NCI-H446 (cell line): ENCODE results near the gene TNFSF9.
"Not testable (repeated sequence)": the region's sequence is repeated elsewhere in the genome, so short reads cannot be mapped to it uniquely, and the experiment has no call there.

ENCODE experiments used
- DNase-seq, 2 experiments: peaks; one replicate each; lab custom pipeline; 2025; lab: John Stamatoyannopoulos, UW

TNFSF9 gene

GRCh38 chr19:6508028-6508771 lies 22.6 kb upstream of the TNFSF9 start:
- DNase-seq: not testable (repeated sequence)

GRCh38 chr19:6509118-6509971 lies 21.5 kb upstream of the TNFSF9 start:
- no peak for DNase-seq

GRCh38 chr19:6510618-6511017 lies 20.2 kb upstream of the TNFSF9 start:
- no peak for DNase-seq

- no peak for DNase-seq
These were observed 16.7 kb upstream of the TNFSF9 start for GRCh38 chr19:6514089-6514488.

GRCh38 chr19:6514926-6515544 lies 15.8 kb upstream of the TNFSF9 start:
- DNase-seq: no peak

- DNase-seq: peak in 1 of 2 experiments; percentile 79
These were observed 14.7 kb upstream of the TNFSF9 start for GRCh38 chr19:6516018-6516658.

- peak; percentile 51 to 89 for DNase-seq
These were observed 14.1 kb upstream of the TNFSF9 start for GRCh38 chr19:6516659-6517291.

- no peak for DNase-seq
These were observed 12.5 kb upstream of the TNFSF9 start for GRCh38 chr19:6518145-6518911.

GRCh38 chr19:6519289-6519688 lies 11.5 kb upstream of the TNFSF9 start:
- DNase-seq: no peak

GRCh38 chr19:6521718-6522646 lies 8.8 kb upstream of the TNFSF9 start:
- DNase-seq: no peak

GRCh38 chr19:6522712-6523111 lies 8.1 kb upstream of the TNFSF9 start:
- no peak for DNase-seq

- no peak for DNase-seq
These were observed 6.5 kb upstream of the TNFSF9 start for GRCh38 chr19:6524311-6524710.

GRCh38 chr19:6527893-6528543 lies 2.8 kb upstream of the TNFSF9 start:
- no peak for DNase-seq

- no peak for DNase-seq
These were observed 2.2 kb upstream of the TNFSF9 start for GRCh38 chr19:6528544-6529121.

- DNase-seq: no peak
These were observed 1.5 kb upstream of the TNFSF9 start for GRCh38 chr19:6529351-6529750.

- no peak for DNase-seq
These were observed 865 bp upstream of the TNFSF9 start for GRCh38 chr19:6529937-6530385.

GRCh38 chr19:6531163-6531955 lies 533 bp downstream of the TNFSF9 start:
- DNase-seq: no peak

GRCh38 chr19:6531956-6532243 lies 1.1 kb downstream of the TNFSF9 start:
- no peak for DNase-seq
